ENCODE results near the gene MAPK7.

- no peak for TF ChIP-seq CTCF (IDR thresholded peaks at IDR 0.05)
- no peak for TF ChIP-seq EP300 (IDR thresholded peaks at IDR 0.05; ENCODE audit: borderline replicate concordance in 1 of 2, low read depth in 1 of 2, low read length in 1 of 2)
- TF ChIP-seq ZBTB33 (IDR thresholded peaks at IDR 0.05; ENCODE audit: borderline replicate concordance, low read depth), result no peak
- no peak for TF ChIP-seq JUND (IDR thresholded peaks at IDR 0.05)
- TF ChIP-seq CHD2 (IDR thresholded peaks at IDR 0.05; ENCODE audit: low read length, partially characterized antibody), result no peak
- TF ChIP-seq TCF12 (IDR thresholded peaks at IDR 0.05), result no peak
- no peak for TF ChIP-seq GABPA (IDR thresholded peaks at IDR 0.05; ENCODE audit: low read depth)
- TF ChIP-seq NRF1 (IDR thresholded peaks at IDR 0.05; ENCODE audit: low read depth, low read length), result no peak
Observed at GRCh38 chr17:19369846-19370492, 8.3 kb upstream of the MAPK7 start.

Measured in SK-N-SH (cell line).